Measurements from ENCODE around the gene A1CF.

DNA sequence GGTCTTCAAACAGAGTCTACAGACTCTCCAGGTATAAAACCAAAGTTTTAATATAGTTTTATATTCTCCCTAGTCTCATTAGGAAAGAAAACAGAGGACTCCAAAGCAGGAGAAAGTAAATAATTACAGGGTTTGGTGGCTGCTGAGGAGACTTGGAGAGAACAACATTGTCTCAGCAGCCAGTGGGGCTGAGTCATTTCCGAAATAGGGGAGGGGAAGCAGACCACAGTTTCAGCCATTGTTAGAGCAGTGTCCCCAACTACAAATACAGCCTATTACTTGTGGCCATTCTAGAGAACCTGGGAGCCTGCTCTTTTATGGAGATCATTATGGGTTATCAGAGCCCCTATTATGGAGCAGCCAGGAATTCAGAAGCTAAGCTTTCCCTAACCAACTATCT is 44.2 kb upstream of the A1CF start:
- TF ChIP-seq, protein P1, sequence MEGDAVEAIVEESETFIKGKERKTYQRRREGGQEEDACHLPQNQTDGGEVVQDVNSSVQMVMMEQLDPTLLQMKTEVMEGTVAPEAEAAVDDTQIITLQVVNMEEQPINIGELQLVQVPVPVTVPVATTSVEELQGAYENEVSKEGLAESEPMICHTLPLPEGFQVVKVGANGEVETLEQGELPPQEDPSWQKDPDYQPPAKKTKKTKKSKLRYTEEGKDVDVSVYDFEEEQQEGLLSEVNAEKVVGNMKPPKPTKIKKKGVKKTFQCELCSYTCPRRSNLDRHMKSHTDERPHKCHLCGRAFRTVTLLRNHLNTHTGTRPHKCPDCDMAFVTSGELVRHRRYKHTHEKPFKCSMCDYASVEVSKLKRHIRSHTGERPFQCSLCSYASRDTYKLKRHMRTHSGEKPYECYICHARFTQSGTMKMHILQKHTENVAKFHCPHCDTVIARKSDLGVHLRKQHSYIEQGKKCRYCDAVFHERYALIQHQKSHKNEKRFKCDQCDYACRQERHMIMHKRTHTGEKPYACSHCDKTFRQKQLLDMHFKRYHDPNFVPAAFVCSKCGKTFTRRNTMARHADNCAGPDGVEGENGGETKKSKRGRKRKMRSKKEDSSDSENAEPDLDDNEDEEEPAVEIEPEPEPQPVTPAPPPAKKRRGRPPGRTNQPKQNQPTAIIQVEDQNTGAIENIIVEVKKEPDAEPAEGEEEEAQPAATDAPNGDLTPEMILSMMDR (IDR thresholded peaks at IDR 0.05; ENCODE audit: insufficient read depth, low read depth, low read length) = no peak
- no peak for TF ChIP-seq EZH2 (IDR thresholded peaks at IDR 0.05; ENCODE audit: insufficient read depth, low read length)

Measured in astrocyte (in vitro differentiated cells and primary cell).